Activated CD4-positive, alpha-beta T cell treated with anti-CD3 and anti-CD28 coated beads, Interleukin-2, amount 50 U/mL, for 24 hours (primary cell): Measurements from ENCODE around the gene TSPAN13.
A peak's percentile ranks its signal among the peaks of the same experiment; 100 is the strongest.

Experiments
- DNase-seq, 2 donors: peaks; one replicate each; pipeline ENCODE4 v3.0.0-alpha.2; 2020; ENCODE audit warnings: low read depth in 1 of 2, low spot score in 1 of 2

The TSPAN13 gene

DNA sequence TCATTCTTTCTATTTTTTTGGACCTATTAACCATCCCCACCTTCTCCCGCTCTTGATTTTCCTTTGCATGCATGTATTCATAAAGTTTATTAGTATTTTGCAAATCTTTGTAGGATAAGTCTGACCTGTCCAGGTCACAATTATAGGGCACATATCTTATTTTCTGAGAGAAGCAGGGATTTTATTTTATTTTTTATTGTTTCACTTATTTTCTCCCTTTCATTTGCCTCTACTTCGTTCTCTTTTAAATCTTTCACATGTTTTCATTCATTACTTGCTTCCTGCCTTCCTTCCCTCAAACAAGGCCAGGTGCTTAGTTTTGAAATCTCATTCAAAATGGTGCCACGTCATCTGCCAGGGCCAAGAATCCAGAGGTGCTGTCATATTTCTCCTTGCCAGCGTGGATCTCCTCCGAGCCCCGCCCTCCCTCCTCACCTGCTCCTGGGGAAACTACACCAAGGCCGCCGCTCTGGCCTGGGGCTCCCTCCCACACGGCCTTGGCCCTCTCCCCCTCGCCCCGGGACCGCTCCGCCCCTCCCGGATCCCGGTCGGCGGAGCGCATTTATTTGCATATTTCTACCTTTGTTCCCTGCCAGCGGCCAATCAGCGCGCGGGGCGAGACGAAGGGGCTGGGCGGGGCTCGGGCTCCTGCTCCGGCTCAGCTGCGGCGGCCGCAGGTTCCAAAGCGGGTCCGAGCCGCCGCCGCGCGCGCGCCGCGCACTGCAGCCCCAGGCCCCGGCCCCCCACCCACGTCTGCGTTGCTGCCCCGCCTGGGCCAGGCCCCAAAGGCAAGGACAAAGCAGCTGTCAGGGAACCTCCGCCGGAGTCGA lies at the start of gene TSPAN13:
TSPAN13 (plus strand) TSS at position 654 of the 830 bp plus-strand sequence. CDS start 213 bp downstream, outside the sequence.
- peak in 1 of 2 donors; percentile 17 for DNase-seq

DNA sequence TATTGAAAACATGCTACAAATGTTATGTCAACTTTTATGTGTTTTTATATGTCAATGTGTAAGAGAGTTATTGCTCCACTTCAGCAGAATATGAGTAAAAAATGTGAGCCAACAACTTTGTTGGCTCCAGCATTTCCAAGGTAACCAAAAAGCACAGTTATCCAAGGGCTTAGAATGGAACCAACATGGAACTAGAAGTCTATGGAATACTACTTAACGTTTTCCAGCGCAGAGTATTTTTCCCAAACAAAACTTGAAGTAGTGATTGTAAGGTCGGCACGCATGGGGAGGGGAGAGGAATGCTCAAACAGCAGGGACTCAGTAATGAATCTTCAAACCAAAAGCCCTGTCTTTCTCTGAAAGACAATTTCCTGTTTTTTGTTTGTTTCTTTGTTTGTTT lies 45.0 kb upstream of the TSPAN13 start:
- DNase-seq = no peak

DNA sequence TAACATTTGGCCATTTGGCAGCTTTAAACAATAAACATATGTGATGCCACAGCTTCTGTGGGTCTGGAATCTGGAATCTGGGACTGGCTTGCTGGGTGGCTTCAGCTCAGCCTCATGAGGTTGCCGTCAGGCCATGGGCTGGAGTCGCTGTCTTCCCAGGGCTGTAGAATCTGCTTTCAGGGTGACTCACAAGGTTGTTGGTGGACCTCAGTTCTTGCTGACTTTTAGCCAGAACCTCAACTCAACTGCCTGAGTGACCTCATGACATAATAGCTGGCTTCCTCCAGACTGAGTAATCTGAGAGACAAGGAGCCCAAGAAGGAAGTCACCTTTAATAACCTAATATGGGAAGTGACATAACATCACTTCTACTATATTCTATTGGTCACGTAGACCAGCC lies 44.6 kb upstream of the TSPAN13 start:
- no peak for DNase-seq

GRCh38 chr7:16710651-16711050 lies 42.9 kb upstream of the TSPAN13 start:
- DNase-seq = no peak

DNA sequence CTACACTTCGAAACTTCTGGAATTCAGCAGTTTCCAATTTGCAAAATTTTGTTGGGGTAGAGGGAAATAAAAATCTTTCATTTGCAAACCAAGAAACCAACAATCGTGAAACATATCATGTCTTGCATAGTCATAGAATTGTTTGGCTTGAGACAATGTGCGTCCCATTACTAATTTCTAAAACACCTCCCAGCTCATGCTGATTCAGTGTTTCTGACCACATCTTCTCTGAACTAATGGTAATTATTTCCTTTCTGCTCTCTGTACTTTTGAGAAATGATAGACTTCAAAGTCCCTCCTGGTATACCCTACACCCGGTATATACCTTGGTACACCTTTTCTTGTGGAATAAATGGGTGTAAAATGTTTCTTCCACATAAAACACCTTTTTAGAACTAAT lies 41.8 kb upstream of the TSPAN13 start:
- DNase-seq = peak in 1 of 2 donors; percentile 17

GRCh38 chr7:16712916-16713315 lies 40.6 kb upstream of the TSPAN13 start:
- DNase-seq = no peak

GRCh38 chr7:16715928-16716327 lies 37.6 kb upstream of the TSPAN13 start:
- DNase-seq = no peak

DNA sequence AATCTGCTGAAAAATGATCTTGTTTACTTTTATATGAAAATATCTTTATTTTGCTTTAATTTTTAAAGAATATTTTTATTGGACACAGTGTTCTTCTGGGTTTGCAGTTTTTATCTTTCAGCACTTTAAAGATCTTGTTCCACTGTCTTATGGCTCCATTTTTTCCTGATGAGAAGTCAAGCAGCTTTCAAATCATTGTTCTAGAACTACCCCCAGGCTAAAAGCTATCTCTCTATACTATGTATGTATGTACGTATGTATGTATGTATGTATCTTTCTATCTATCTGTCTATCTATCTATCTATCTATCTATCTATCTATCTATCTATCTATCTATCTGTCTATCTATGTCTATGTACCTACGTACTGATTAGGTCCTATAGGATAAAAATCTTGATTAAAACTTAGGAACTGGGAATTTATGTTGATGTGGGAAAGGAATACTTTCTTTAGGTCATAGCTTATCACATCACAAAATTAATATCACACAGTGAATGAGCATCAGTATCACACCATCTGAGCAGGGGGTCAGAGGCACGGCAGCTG lies 35.4 kb upstream of the TSPAN13 start:
- DNase-seq = no peak

- no peak for DNase-seq
Measured at GRCh38 chr7:16719699-16720098, 33.9 kb upstream of the TSPAN13 start.

DNA sequence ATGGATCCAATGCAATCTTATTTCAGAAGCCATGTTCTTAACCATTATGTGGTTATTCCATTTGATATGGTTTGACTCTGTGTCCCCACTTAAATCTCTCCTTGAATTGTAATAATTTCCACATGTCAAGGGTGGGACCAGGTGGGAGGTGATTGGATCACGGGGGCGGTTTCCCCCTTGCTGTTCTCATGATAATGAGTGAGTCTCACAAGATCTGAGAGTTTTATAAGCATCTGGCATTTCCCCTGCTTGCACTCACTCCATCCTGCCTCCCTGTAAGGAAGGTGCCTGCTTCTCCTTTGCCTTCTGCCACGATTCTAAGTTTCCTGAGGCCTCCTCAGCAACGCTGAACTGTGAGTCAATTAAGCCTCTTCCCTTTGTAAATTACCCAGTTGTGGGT lies 32.0 kb upstream of the TSPAN13 start:
- no peak for DNase-seq

DNA sequence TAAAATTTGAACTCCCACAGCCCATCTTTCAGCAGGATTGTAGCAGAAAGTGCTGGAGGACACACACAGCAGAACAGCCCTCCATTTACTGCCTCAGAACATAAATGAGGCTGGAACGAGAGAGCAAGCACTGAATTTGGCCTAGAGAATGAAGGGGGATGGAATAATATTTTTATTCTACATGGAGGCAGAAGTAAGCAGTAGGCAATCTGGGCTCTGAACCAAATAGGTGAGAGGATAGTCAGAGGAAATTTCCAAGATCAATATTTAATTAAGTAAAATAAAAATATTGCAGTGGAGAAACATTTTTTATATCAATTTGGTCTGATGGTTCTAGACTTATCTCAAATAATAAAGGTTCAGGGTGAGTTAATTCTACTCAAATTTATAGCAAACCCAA lies 29.2 kb upstream of the TSPAN13 start:
- no peak for DNase-seq

DNA sequence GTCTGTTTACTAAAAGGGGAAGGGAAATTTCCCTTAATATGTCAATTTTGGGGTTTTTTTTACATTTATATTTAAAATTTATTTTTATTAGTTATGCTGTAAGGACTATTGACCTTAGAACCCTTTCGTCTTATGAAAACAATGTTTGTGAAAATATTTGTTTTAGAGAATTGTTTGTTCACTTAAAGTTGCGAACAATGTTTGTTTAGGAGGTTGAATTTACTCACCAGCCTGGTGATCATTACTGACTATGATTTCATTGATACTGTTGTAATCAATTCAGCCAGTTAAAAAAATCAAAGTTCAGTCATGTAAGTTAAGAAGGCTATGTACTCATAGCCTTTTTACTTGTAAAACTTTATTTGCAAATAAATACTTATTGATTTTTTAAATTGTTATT lies 27.4 kb upstream of the TSPAN13 start:
- DNase-seq = no peak

DNA sequence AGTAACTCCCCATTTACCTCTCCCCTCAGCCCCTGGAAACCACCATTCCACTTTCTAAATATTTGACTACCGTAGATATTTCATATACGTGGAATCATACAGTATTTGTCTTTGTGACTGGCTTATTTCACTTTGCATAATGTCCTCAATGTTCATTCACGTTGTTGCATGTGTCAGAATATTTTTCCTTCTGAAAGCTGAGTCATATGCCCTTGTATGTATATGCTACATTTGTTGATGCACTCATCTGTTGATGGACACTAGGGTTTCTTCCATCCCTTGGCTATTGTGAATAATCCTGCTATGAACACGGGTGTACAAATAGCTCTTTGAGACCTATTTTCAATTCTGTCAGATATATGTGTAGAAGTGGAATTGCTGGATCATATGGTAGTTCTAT lies 25.8 kb upstream of the TSPAN13 start:
- no peak for DNase-seq

DNA sequence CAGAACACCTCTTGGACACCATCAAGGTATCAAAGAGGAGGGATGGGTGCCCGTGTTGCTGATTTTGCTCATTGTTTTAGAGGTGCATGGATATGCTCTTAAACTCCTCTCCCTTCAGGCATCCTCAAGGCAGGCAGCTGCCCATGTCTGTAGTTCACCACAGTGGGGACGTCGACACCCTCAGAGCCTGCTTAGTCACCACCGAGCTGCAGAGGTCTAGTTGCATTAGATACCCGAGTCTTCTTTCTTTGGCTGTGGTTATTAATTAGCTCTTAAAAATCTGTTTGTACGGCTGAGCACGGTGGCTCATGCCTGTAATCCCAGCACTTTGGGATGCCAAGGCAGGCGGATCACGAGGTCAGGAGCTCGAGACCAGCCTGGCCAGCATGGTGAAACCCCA lies 24.7 kb upstream of the TSPAN13 start:
- DNase-seq = no peak

GRCh38 chr7:16729541-16729940 lies 24.0 kb upstream of the TSPAN13 start:
- DNase-seq = no peak

DNA sequence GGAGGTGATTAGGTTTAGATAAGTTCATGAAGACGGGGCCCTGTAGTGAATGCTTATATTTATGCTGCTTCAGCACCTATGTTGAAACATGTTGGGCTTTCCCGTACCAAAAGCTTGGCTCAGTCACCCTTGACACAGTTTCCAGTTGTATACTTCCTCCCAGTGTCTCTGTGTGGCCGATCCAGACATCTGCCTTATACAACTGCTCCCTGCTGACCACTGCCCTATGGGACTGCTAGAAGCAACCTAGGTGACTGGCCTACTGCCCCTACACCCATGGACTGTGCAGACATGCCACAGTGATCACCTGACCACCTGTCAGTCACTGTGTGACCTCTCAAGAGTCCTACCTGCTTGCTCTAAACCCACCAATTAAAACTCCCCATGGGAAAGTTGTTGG lies 22.6 kb upstream of the TSPAN13 start:
- no peak for DNase-seq

GRCh38 chr7:16732828-16733227 lies 20.7 kb upstream of the TSPAN13 start:
- no peak for DNase-seq

GRCh38 chr7:16734148-16734726 lies 19.3 kb upstream of the TSPAN13 start:
- DNase-seq = no peak

DNA sequence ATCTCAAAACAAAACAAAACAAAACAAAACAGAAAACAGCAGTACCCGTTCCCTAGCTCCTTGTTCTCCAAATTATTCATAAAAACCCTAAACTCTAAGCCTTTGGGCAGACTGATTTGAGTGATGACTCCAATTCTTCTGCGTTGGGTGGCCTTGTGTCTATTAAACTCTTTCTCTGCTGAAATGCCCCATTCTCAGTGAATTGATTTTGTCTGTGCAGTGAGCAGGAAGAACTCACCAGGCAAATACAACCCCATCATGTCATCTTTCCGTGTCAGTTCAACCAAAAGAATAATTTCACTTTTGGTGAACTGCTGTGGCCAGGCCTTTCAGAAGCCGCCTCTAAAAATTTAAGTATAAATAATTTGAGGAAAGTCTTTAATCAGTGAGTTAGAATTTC lies 18.5 kb upstream of the TSPAN13 start:
- DNase-seq = no peak

DNA sequence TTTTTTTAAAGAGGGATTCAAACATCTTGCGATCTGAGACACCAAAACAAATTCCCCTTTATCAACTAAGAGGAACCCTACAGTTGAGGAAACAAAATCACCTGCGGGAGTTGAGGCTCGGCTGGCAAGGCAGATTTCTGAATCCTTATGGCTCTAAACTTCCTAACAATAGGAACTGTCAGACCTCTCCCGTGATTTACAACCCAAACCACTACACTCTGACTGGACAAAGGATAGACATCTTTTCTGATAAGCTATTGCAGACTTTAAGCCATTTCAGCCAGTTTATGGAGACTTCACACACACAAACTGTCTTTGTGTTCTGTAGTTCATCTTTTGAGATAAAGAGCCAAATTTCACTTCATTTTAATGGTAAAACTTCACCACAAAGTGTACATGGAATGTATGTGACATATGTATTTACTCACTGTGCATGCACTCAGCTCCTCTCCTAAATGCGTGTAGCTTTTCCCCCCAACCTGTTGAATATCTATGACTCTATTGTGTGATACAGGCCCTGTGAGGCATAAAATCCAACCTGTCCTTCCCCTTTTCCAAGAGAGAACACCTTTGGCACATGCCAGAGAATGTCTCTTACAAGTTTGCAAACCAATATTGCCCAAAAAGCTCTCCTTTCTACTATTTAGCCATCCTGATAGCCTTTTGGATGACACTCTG lies 15.4 kb upstream of the TSPAN13 start:
- DNase-seq = no peak

DNA sequence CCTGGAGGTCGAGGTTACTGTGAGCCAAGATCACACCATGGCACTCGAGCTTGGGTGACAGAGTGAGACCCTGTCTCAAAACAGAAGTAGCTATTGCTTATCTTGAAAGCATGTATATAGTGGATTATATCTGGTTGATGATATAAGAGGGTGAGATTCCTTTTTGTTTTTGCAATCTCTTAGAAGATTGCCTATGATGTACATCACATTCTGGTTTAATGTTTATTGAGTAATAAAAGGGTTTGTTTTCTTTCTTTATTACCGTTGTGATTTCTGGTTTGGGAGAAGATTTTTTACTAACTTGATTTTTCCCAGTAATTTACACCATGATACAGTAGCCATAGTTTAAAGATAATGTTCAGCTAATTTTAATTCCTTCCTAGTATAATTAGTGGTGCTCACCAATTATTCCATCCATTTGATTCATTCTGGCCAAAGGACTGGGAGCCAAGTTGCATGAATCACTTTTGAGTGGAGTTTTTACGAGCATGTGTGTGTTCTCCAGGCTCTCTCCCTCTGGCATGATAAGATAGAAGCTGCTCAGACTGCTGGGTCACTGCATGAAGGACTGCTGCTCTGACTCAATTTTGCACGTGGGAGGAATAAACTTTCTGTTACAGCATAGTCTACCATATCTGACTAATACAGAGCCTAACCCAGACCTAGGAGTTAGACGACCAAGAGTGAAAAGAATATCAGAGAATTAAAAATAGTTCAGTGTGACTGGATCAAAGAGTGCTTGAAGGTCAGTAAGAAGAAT lies 13.5 kb upstream of the TSPAN13 start:
- no peak for DNase-seq
